HL-60 (cell line): Measurements from ENCODE around the gene MARF1.

Source experiments
- DNase-seq, 2 experiments: peaks; one replicate each; pipeline ENCODE4 v3.0.0-alpha.2; 2010 to 2020; ENCODE audit warnings: low read depth in 1 of 2, low spot score in 1 of 2
- H3K27ac ChIP-seq: fragments of 250-450 bp; sonication (Bioruptor Pico); replicated peaks from 2 replicates; pipeline ENCODE4 v1.5.1; 2020; ENCODE audit warnings: mild to moderate bottlenecking, moderate library complexity
- H3K27me3 ChIP-seq: fragments of 250-450 bp; sonication (Bioruptor Pico); 2 replicates; pipeline ENCODE4 v1.5.1; 2021; ENCODE audit warnings: mild to moderate bottlenecking, moderate library complexity; ENCODE audit not compliant: insufficient read depth, poor library complexity, severe bottlenecking
- H3K4me3 ChIP-seq: replicated peaks from 2 replicates; pipeline ENCODE4 v1.5.1; 2011; ENCODE audit warnings: mild to moderate bottlenecking, control low read depth, low read length; ENCODE audit not compliant: insufficient read depth
- CTCF ChIP-seq: IDR thresholded peaks from one replicate; pipeline ENCODE4 v1.5.1; 2011; ENCODE audit warnings: low read length, control low read depth, inconsistent platforms; ENCODE audit not compliant: insufficient read depth
- GABPA ChIP-seq: IDR thresholded peaks from 2 replicates; pipeline ENCODE4 v1.6.1; 2012; ENCODE audit warnings: low read depth
- POLR2AphosphoS5 ChIP-seq: IDR thresholded peaks from 2 replicates; pipeline ENCODE4 v1.6.1; 2012; ENCODE audit warnings: low read depth
- REST ChIP-seq: IDR thresholded peaks from 2 replicates; pipeline ENCODE4 v1.6.1; 2012; ENCODE audit warnings: low read depth; ENCODE audit not compliant: insufficient replicate concordance
- SPI1 ChIP-seq: IDR thresholded peaks from 2 replicates; pipeline ENCODE4 v1.6.1; 2012; ENCODE audit warnings: low read depth, mild to moderate bottlenecking, borderline replicate concordance

Gene MARF1

GRCh38 chr16:15597822-15598647, 44.9 kb downstream of the MARF1 start:
- Histone ChIP-seq H3K27ac (no peak overlapping the region), H3K4me3 (no peak overlapping the region), H3K27me3 (no peaks in the 10 kb centered on the region)
- TF ChIP-seq CTCF, result no peak
- no peak for TF ChIP-seq REST
- no peak for DNase-seq

DNA sequence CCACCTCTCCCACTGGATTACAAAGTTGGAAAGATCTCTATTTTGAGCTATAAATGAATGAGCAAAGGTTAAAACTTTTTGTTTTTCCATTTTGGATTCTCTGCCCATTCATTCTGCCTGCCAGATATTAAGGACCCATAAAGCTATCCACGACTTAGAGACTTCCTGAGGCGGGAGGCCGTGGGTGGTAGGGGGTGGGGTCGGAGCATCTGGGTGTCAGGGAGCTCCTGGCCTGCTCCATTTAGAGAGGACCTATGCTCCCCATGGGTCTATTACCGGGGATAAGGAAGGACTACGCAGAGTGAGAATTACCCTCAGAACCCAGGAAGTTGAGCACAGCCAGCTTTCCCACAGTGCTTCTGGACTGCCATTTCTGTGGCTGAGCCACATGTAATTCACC, 45.8 kb downstream of the MARF1 start:
- Histone ChIP-seq H3K27me3 (no peaks in the 10 kb centered on the region), H3K27ac (no peak overlapping the region), H3K4me3 (no peak overlapping the region)
- TF ChIP-seq GABPA, result no peak
- TF ChIP-seq REST, result no peak
- TF ChIP-seq SPI1, result no peak
- no peak for TF ChIP-seq POLR2AphosphoS5
- TF ChIP-seq CTCF, result no peak
- no peak for DNase-seq

DNA sequence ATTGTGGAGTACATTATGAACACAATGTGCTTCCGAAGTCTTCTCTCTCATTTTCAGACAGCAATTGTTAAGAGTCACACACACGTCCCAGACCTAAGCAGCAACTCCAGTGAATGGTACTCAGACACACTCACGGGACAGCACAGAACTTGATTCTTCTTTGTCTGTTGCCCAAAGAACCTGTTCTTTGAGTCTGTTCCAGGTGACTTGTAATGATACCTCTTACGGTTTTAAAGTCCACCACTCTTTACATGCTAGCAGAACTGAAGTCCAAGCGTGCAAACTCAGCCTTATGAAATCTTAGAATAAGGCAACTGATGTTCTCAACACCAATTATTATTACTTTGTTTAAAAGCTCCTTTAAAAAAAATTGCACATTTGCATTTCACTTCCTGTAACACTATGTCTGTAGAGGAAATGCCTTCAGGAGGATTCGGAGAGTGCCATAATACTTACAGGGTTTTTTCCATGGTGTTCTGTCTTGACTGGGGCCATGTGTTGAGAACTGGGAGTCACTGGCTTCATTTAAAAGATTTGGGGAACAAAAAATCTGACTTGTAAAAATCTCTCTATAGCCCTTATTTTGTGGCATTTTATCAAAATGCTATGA, 48.1 kb downstream of the MARF1 start:
- no peak for TF ChIP-seq POLR2AphosphoS5
- no peak for TF ChIP-seq GABPA
- TF ChIP-seq REST, result no peak
- no peak for TF ChIP-seq SPI1
- no peak for TF ChIP-seq CTCF
- Histone ChIP-seq H3K27me3 (no peaks in the 10 kb centered on the region), H3K27ac (no peak overlapping the region), H3K4me3 (no peak overlapping the region)
- DNase-seq, result no peak
